ENCODE measurements around the gene SRGAP1. TPM values are rescaled to one million over a fixed set of nuclear protein-coding genes. Genes with fewer than 3 reads are reported as not detected.

Gene SRGAP1
- total RNA-seq, 1 experiment from 2014 or later: 26.8 TPM

- no peak for DNase-seq (ENCODE audit: low read depth, low spot score)
- TF ChIP-seq CTCF (IDR thresholded peaks at IDR 0.05) (no peak), POLR2AphosphoS5 (IDR thresholded peaks at IDR 0.05; ENCODE audit: low read depth, low read length) (no peak), TCF7L2 (IDR thresholded peaks at IDR 0.05; ENCODE audit: low read depth, low read length) (no peak)
- Histone ChIP-seq H3K27me3 (ENCODE audit: control insufficient read depth, insufficient read depth, low read length) (no peaks in the 10 kb centered on the region), H3K36me3 (ENCODE audit: control insufficient read depth, insufficient read depth, low read length) (no peaks in the 10 kb centered on the region; the same call in none of the 2 replicates), H3K27ac (ENCODE audit: low read length) (peak overlapping the region; percentile 78), H3K4me3 (ENCODE audit: low read depth in 2 of 2, low read length in 2 of 2) (no peak overlapping the region), H3K9me3 (ENCODE audit: control insufficient read depth, insufficient read depth, low read depth, low read length) (no peaks in the 10 kb centered on the region), H3K4me1 (ENCODE audit: control insufficient read depth, insufficient read depth, low read length) (peaks cover 36% of the 10 kb centered on the region)
- in situ Hi-C loops (cut with HindIII; ENCODE audit: low pct_unique_long_range_greater_than_20kb, low sequenced_read_pairs): no loop called here
- ATAC-seq: no peak
- POLR2A ChIA-PET: interaction anchor here (0.6 kb wide), 1 partner anchor 38 kb away, joined by 4 read pairs; no protein-coding TSS in a partner anchor
- BruUV-seq (replicated peaks): no TSS peak
- CTCF ChIA-PET: no interaction called here
- intact Hi-C loops (cut with micrococcal nuclease; ENCODE audit: unreplicated experiment): no loop called here
Observed at GRCh38 chr12:64090047-64090446, 245.5 kb downstream of the SRGAP1 start.

DNA sequence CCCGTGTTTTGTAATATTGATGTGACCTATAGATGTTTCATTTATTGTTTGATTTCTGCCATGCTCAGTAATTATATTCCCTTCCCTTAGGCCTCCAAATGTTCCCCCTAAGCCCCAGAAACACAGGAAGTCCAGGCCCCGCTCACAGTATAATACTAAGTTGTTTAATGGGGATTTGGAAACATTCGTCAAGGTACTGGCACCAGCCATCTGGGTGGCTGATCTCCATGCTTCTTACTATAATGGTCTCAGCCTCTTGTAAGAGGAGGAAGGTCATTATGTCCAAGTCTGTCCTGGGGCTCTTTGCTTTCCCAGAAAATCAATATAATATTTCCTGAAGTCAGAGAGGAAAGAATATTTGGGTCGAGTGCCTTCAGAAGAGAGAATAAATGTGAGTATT is 246.7 kb downstream of the SRGAP1 start:
- H3K27ac ChIP-seq (ENCODE audit: low read length): no peak overlapping the region
- peaks cover 36% of the 10 kb centered on the region for H3K4me1 ChIP-seq (ENCODE audit: control insufficient read depth, insufficient read depth, low read length)
- no peak for DNase-seq (ENCODE audit: low read depth, low spot score)
- TF ChIP-seq SIN3A (IDR thresholded peaks at IDR 0.05; ENCODE audit: borderline replicate concordance, insufficient read depth, low read depth, low read length): no peak
- ChIA-PET POLR2A (no interaction called here), CTCF (no interaction called here)
- H3K36me3 ChIP-seq (ENCODE audit: control insufficient read depth, insufficient read depth, low read length): no peaks in the 10 kb centered on the region; the same call in none of the 2 replicates
- no peak for ATAC-seq
- no peaks in the 10 kb centered on the region for H3K9me3 ChIP-seq (ENCODE audit: control insufficient read depth, insufficient read depth, low read depth, low read length)
- intact Hi-C loops (cut with micrococcal nuclease; ENCODE audit: unreplicated experiment) (no loop called here), in situ Hi-C loops (cut with HindIII; ENCODE audit: low pct_unique_long_range_greater_than_20kb, low sequenced_read_pairs) (no loop called here)
- H3K4me3 ChIP-seq (ENCODE audit: low read depth in 2 of 2, low read length in 2 of 2): no peak overlapping the region
- no peaks in the 10 kb centered on the region for H3K27me3 ChIP-seq (ENCODE audit: control insufficient read depth, insufficient read depth, low read length)
- BruUV-seq (replicated peaks): no TSS peak

DNA sequence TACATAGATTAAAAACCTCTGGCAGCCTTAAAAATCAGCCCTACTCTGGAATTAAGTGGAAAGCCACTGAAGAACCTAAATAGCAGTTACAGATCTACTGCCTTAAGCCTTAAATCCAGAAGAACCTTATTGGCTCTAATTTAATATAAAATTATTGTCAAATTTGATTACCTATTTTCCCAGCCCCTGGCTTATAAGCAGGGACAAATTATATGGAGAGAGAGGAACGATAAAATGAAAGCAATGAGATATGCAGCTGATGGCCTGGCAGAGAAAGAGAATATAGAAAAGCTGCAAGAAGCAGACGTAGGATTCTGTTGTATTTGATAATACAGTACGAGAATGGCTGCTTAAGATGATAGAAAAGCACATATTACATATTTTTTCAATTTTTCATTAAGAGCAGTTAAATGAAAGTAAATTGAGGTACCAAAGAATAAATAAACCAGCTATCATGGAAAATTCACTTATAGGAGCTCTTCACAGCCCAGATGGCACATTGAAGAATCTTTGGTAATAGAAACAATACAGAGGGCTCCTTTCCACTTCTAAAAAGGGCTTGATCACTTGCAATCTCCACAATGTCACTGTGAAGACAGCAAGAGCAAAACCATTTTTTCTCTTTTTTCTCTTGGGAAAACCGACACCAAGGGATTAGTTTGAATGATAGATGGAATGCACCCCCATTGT is 248.2 kb downstream of the SRGAP1 start:
- intact Hi-C loops (cut with micrococcal nuclease; ENCODE audit: unreplicated experiment) (no loop called here), in situ Hi-C loops (cut with HindIII; ENCODE audit: low pct_unique_long_range_greater_than_20kb, low sequenced_read_pairs) (no loop called here)
- H3K4me3 ChIP-seq (ENCODE audit: low read depth in 2 of 2, low read length in 2 of 2): no peak overlapping the region
- TF ChIP-seq, protein P1, sequence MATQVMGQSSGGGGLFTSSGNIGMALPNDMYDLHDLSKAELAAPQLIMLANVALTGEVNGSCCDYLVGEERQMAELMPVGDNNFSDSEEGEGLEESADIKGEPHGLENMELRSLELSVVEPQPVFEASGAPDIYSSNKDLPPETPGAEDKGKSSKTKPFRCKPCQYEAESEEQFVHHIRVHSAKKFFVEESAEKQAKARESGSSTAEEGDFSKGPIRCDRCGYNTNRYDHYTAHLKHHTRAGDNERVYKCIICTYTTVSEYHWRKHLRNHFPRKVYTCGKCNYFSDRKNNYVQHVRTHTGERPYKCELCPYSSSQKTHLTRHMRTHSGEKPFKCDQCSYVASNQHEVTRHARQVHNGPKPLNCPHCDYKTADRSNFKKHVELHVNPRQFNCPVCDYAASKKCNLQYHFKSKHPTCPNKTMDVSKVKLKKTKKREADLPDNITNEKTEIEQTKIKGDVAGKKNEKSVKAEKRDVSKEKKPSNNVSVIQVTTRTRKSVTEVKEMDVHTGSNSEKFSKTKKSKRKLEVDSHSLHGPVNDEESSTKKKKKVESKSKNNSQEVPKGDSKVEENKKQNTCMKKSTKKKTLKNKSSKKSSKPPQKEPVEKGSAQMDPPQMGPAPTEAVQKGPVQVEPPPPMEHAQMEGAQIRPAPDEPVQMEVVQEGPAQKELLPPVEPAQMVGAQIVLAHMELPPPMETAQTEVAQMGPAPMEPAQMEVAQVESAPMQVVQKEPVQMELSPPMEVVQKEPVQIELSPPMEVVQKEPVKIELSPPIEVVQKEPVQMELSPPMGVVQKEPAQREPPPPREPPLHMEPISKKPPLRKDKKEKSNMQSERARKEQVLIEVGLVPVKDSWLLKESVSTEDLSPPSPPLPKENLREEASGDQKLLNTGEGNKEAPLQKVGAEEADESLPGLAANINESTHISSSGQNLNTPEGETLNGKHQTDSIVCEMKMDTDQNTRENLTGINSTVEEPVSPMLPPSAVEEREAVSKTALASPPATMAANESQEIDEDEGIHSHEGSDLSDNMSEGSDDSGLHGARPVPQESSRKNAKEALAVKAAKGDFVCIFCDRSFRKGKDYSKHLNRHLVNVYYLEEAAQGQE (IDR thresholded peaks at IDR 0.05; ENCODE audit: insufficient read depth in 1 of 2, low read depth in 2 of 2, low read length in 1 of 2): no peak
- TF ChIP-seq SIN3A (IDR thresholded peaks at IDR 0.05; ENCODE audit: borderline replicate concordance, insufficient read depth, low read depth, low read length) (no peak), TCF7L2 (IDR thresholded peaks at IDR 0.05; ENCODE audit: low read depth, low read length) (no peak), CTCF (IDR thresholded peaks at IDR 0.05) (no peak), POLR2AphosphoS5 (IDR thresholded peaks at IDR 0.05; ENCODE audit: low read depth, low read length) (no peak)
- ChIA-PET POLR2A (no interaction called here), CTCF (no interaction called here)
- no peaks in the 10 kb centered on the region for H3K9me3 ChIP-seq (ENCODE audit: control insufficient read depth, insufficient read depth, low read depth, low read length)
- H3K4me1 ChIP-seq (ENCODE audit: control insufficient read depth, insufficient read depth, low read length): peaks cover 33% of the 10 kb centered on the region
- ATAC-seq: no peak
- H3K27ac ChIP-seq (ENCODE audit: low read length): no peak overlapping the region
- BruUV-seq (replicated peaks): no TSS peak
- H3K27me3 ChIP-seq (ENCODE audit: control insufficient read depth, insufficient read depth, low read length): no peaks in the 10 kb centered on the region
- DNase-seq (ENCODE audit: low read depth, low spot score): no peak
- peaks cover 10% of the 10 kb centered on the region for H3K36me3 ChIP-seq (ENCODE audit: control insufficient read depth, insufficient read depth, low read length)
